AG04450 (cell line): ENCODE results near the gene HYDIN. TPM values are rescaled to one million over a fixed set of nuclear protein-coding genes. Genes with fewer than 3 reads are reported as not detected.

Experiments
- CTCF ChIA-PET: fragments of 300-600, 350-600 bp; formaldehyde crosslinking; extraction: SDS; loops from one replicate; lab custom pipeline; 2022; ENCODE audit warnings: antibody characterized with exemption, inconsistent platforms; lab: Charles Lee
- POLR2A ChIA-PET: fragments of 350-600 bp; formaldehyde crosslinking; extraction: SDS; loops from one replicate; lab custom pipeline; 2021; ENCODE audit warnings: antibody characterized with exemption, inconsistent platforms; lab: Yijun Ruan, JAX
- DNase-seq: peaks from one replicate; pipeline ENCODE4 v3.0.0-alpha.2; 2011; ENCODE audit warnings: low read depth, low spot score
- H3K27ac ChIP-seq: one replicate; pipeline ENCODE4 v1.5.1; 2012; ENCODE audit warnings: low read depth, low read length, control low read depth
- H3K27me3 ChIP-seq: one replicate; pipeline ENCODE4 v1.6.0; 2012; ENCODE audit warnings: low read length; ENCODE audit not compliant: control insufficient read depth, insufficient read depth
- H3K4me3 ChIP-seq: 2 replicates; pipeline ENCODE4 v1.5.1; 2011; ENCODE audit warnings: mild to moderate bottlenecking, low read depth, low read length, control low read depth
- H3K9me3 ChIP-seq: 2 replicates; pipeline ENCODE4 v1.5.1; 2012; ENCODE audit warnings: low read length; ENCODE audit not compliant: control insufficient read depth, insufficient read depth
- polyA plus RNA-seq: library from polyadenylated mRNA; depleted of rRNA; stranded (reverse); fragments of >200 nt; gene quantifications from 2 replicates; pipeline ENCODE4 v1.2.3, GENCODE V29; 2011
- TF ChIP-seq, protein P1 (sequence below): IDR thresholded peaks from 2 replicates; pipeline ENCODE4 v1.5.1; 2011; ENCODE audit warnings: low read depth, low read length, control low read depth, inconsistent platforms

The HYDIN gene
- polyA plus RNA-seq, 1 experiment, result 0.95 TPM

DNA sequence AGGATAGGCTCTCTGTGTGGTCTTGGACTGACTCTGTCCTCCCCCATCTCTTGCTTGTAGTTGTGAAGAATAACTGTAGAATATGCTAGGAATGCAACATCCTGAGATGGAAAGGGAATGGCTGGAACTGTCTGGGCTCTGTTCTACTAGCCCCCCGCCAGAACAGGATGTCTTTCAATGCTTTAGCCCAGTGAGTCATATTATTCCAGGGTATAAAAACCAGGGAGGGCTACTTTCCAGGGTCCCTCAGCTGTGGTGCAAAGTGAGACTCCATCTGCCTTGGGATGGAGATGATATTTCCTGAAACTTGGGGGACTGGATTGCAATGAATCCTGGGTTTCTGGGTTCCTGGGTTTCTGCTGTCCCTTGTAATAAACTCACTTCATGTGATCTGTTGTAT is 32.1 kb downstream of the HYDIN start:
- H3K27me3 ChIP-seq, result no peaks in the 10 kb centered on the region
- no peak overlapping the region for H3K4me3 ChIP-seq
- CTCF ChIA-PET, result no interaction called here
- H3K27ac ChIP-seq, result no peak overlapping the region
- no peak for DNase-seq
- TF ChIP-seq, protein P1, sequence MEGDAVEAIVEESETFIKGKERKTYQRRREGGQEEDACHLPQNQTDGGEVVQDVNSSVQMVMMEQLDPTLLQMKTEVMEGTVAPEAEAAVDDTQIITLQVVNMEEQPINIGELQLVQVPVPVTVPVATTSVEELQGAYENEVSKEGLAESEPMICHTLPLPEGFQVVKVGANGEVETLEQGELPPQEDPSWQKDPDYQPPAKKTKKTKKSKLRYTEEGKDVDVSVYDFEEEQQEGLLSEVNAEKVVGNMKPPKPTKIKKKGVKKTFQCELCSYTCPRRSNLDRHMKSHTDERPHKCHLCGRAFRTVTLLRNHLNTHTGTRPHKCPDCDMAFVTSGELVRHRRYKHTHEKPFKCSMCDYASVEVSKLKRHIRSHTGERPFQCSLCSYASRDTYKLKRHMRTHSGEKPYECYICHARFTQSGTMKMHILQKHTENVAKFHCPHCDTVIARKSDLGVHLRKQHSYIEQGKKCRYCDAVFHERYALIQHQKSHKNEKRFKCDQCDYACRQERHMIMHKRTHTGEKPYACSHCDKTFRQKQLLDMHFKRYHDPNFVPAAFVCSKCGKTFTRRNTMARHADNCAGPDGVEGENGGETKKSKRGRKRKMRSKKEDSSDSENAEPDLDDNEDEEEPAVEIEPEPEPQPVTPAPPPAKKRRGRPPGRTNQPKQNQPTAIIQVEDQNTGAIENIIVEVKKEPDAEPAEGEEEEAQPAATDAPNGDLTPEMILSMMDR, result no peak
- POLR2A ChIA-PET, result no interaction called here
- H3K9me3 ChIP-seq, result no peaks in the 10 kb centered on the region

DNA sequence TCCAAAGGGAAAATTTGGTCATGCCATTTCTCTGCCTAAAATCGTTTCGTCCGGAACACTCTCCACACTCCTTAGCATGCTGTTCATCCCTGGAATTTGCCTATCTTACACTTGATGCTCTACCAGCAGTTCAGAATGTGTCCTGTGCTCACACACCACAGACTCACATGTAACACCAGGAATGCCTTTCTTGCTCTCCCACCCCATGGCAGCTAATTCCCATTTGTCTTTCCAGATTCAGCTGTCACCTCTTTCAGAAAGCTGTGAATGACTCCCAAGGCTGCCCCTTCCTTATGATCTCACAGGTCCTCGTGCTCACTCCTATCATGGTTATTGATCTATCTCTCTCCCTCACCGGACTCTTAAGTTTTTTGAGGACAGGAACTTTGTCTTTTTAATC is 38.1 kb downstream of the HYDIN start:
- Histone ChIP-seq H3K27me3 (no peaks in the 10 kb centered on the region), H3K27ac (no peak overlapping the region), H3K4me3 (no peak overlapping the region), H3K9me3 (no peaks in the 10 kb centered on the region)
- ChIA-PET CTCF (no interaction called here), POLR2A (no interaction called here)
- DNase-seq, result no peak
- TF ChIP-seq, protein P1, result no peak

GRCh38 chr16:71188956-71189712 is 41.4 kb downstream of the HYDIN start:
- no peak overlapping the region for H3K27ac ChIP-seq
- H3K27me3 ChIP-seq, result no peaks in the 10 kb centered on the region
- TF ChIP-seq, protein P1, result no peak
- no peaks in the 10 kb centered on the region for H3K9me3 ChIP-seq
- no peak overlapping the region for H3K4me3 ChIP-seq
- DNase-seq, result no peak
- ChIA-PET POLR2A (no interaction called here), CTCF (interaction anchor here (0.7 kb wide), 1 partner anchor 21 kb away, joined by 3 read pairs; no protein-coding TSS in a partner anchor)

GRCh38 chr16:71185347-71185746 is 45.2 kb downstream of the HYDIN start:
- ChIA-PET CTCF (interaction anchor here (0.7 kb wide), 1 partner anchor 38 kb away, joined by 3 read pairs; no protein-coding TSS in a partner anchor), POLR2A (no interaction called here)
- Histone ChIP-seq H3K9me3 (no peaks in the 10 kb centered on the region), H3K27me3 (no peaks in the 10 kb centered on the region), H3K27ac (no peak overlapping the region), H3K4me3 (no peak overlapping the region)
- TF ChIP-seq, protein P1, result no peak
- DNase-seq, result no peak

DNA sequence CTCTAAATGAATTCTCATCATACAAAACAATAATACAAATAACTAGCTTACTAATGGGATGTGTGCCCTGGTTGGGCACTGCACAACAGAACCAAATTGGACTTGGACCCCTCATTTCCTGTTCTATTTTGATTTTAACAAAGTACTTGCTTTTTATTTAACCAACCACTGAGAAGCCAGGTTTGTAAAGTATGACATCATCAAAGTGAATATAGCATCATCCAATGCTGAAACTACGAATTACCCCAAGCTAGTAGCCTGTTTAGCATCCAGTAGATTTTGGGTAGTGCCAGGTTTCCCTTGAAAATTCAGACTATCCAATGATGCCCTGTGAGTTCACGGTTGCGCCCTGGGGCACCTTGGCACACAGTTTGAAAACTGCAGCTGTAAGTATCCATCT is 51.0 kb downstream of the HYDIN start:
- CTCF ChIA-PET, result no interaction called here
- POLR2A ChIA-PET, result no interaction called here
- no peaks in the 10 kb centered on the region for H3K27me3 ChIP-seq
- no peaks in the 10 kb centered on the region for H3K9me3 ChIP-seq
- TF ChIP-seq, protein P1, result no peak
- DNase-seq, result no peak
- no peak overlapping the region for H3K4me3 ChIP-seq
- no peak overlapping the region for H3K27ac ChIP-seq
